Measurements from ENCODE around the gene KRTAP12-2. TPM values are rescaled to one million over a fixed set of nuclear protein-coding genes. Genes with fewer than 3 reads are reported as not detected.

Gene KRTAP12-2
- total and polyA plus RNA-seq, 4 donors = not detected

- no peaks in the 10 kb centered on the region for H3K9me3 ChIP-seq (ENCODE audit: control insufficient read depth in 4 of 4, low read length in 3 of 4)
- H3K9ac ChIP-seq (ENCODE audit: low read depth in 1 of 2, low read length in 2 of 2) = no peak overlapping the region
- H3K27ac ChIP-seq (ENCODE audit: low read depth in 1 of 2, low read length in 2 of 2) = no peak overlapping the region
- no peak for TF ChIP-seq ZBTB33 (IDR thresholded peaks at IDR 0.05)
- TF ChIP-seq MAX (IDR thresholded peaks at IDR 0.05) = no peak
- TF ChIP-seq NR2F2 (IDR thresholded peaks at IDR 0.05) = no peak
- TF ChIP-seq FOXA2 (IDR thresholded peaks at IDR 0.05) = no peak
- TF ChIP-seq ATF3 (IDR thresholded peaks at IDR 0.05) = no peak
- H3K4me1 ChIP-seq (ENCODE audit: control insufficient read depth in 4 of 4, insufficient read depth in 4 of 4, low read length in 3 of 4) = no peaks in the 10 kb centered on the region
- no peak for DNase-seq (ENCODE audit: low spot score)
- peaks cover 3 to 14% (median 8%) of the 10 kb centered on the region in 4 donors for H3K27me3 ChIP-seq (ENCODE audit: control insufficient read depth in 4 of 4, insufficient read depth in 4 of 4, low read length in 3 of 4)
- H3K36me3 ChIP-seq (ENCODE audit: control insufficient read depth in 4 of 4, insufficient read depth in 3 of 4, low read depth in 1 of 4, low read length in 3 of 4) = no peaks in the 10 kb centered on the region
- 76% methylated on average over 14 of the region's 14 CpGs for WGBS
- no peak overlapping the region for H3K4me3 ChIP-seq (ENCODE audit: low read depth in 1 of 3, low read length in 3 of 3)
Observed at GRCh38 chr21:44701023-44701400, 34.3 kb upstream of the KRTAP12-2 start.

- DNase-seq (ENCODE audit: low spot score) = peak; percentile 27
- 45% methylated on average over 21 of the region's 21 CpGs for WGBS
- no peak overlapping the region for H3K4me3 ChIP-seq (ENCODE audit: low read depth in 1 of 3, low read length in 3 of 3)
- no peaks in the 10 kb centered on the region for H3K9me3 ChIP-seq (ENCODE audit: control insufficient read depth in 4 of 4, low read length in 3 of 4)
- no peak overlapping the region for H3K27ac ChIP-seq (ENCODE audit: low read depth in 1 of 2, low read length in 2 of 2)
- no peaks in the 10 kb centered on the region for H3K36me3 ChIP-seq (ENCODE audit: control insufficient read depth in 4 of 4, insufficient read depth in 3 of 4, low read depth in 1 of 4, low read length in 3 of 4)
- no peak for TF ChIP-seq MAX (IDR thresholded peaks at IDR 0.05)
- peak in 1 of 2 donors; percentile 25 for TF ChIP-seq HNF4A (conservative IDR thresholded peaks at IDR 0.05)
- H3K27me3 ChIP-seq (ENCODE audit: control insufficient read depth in 4 of 4, insufficient read depth in 4 of 4, low read length in 3 of 4) = peaks cover 3 to 14% (median 8%) of the 10 kb centered on the region in 4 donors
- H3K4me1 ChIP-seq (ENCODE audit: control insufficient read depth in 4 of 4, insufficient read depth in 4 of 4, low read length in 3 of 4) = no peaks in the 10 kb centered on the region
- H3K9ac ChIP-seq (ENCODE audit: low read depth in 1 of 2, low read length in 2 of 2) = no peak overlapping the region
Observed at GRCh38 chr21:44700101-44701022, 33.6 kb upstream of the KRTAP12-2 start.

- Histone ChIP-seq H3K27me3 (ENCODE audit: control insufficient read depth in 4 of 4, insufficient read depth in 4 of 4, low read length in 3 of 4) (peaks cover 3 to 14% (median 8%) of the 10 kb centered on the region in 4 donors), H3K4me1 (ENCODE audit: control insufficient read depth in 4 of 4, insufficient read depth in 4 of 4, low read length in 3 of 4) (no peaks in the 10 kb centered on the region), H3K27ac (ENCODE audit: low read depth in 1 of 2, low read length in 2 of 2) (no peak overlapping the region), H3K9ac (ENCODE audit: low read depth in 1 of 2, low read length in 2 of 2) (no peak overlapping the region), H3K4me3 (ENCODE audit: low read depth in 1 of 3, low read length in 3 of 3) (no peak overlapping the region), H3K36me3 (ENCODE audit: control insufficient read depth in 4 of 4, insufficient read depth in 3 of 4, low read depth in 1 of 4, low read length in 3 of 4) (no peaks in the 10 kb centered on the region), H3K9me3 (ENCODE audit: control insufficient read depth in 4 of 4, low read length in 3 of 4) (no peaks in the 10 kb centered on the region)
- 53% methylated on average over 17 of the region's 17 CpGs for WGBS
- peak; percentile 19 for DNase-seq (ENCODE audit: low spot score)
- TF ChIP-seq ATF3 (IDR thresholded peaks at IDR 0.05) (no peak), REST (IDR thresholded peaks at IDR 0.05) (no peak), FOXA1 (IDR thresholded peaks at IDR 0.05) (no peak), HNF4G (IDR thresholded peaks at IDR 0.05) (no peak), EGR1 (IDR thresholded peaks at IDR 0.05; ENCODE audit: low read depth in 2 of 2) (no peak), TAF1 (conservative IDR thresholded peaks at IDR 0.05) (no peak), HNF4A (conservative IDR thresholded peaks at IDR 0.05) (no peak), GABPA (IDR thresholded peaks at IDR 0.05 in 1 of 2, conservative IDR thresholded peaks at IDR 0.05 in 1 of 2) (no peak), SP1 (IDR thresholded peaks at IDR 0.05) (no peak), FOXA2 (IDR thresholded peaks at IDR 0.05) (no peak), RXRA (IDR thresholded peaks at IDR 0.05) (no peak), JUND (IDR thresholded peaks at IDR 0.05) (no peak), MAX (IDR thresholded peaks at IDR 0.05) (no peak), NR2F2 (IDR thresholded peaks at IDR 0.05) (no peak), RAD21 (IDR thresholded peaks at IDR 0.05) (no peak), ZBTB33 (IDR thresholded peaks at IDR 0.05) (no peak), YY1 (IDR thresholded peaks at IDR 0.05) (no peak)
Observed at GRCh38 chr21:44699502-44700001, 32.8 kb upstream of the KRTAP12-2 start.

Data from liver (tissue), 9 donors.